HG03135 (cell line): ENCODE measurements around the gene VSIG10L2.

Source experiments
- ATAC-seq: cut with Tn5 transposase; IDR thresholded peaks from one replicate; pipeline ENCODE4 v1.9.1; 2021; ENCODE audit warnings: mild to moderate bottlenecking, moderate library complexity; ENCODE audit not compliant: unreplicated experiment

VSIG10L2 gene

GRCh38 chr11:125999234-125999880 lies 53.5 kb downstream of the VSIG10L2 start:
- no peak for ATAC-seq

GRCh38 chr11:126002181-126002580 lies 56.3 kb downstream of the VSIG10L2 start:
- ATAC-seq = no peak
